ENCODE measurements around the gene UBQLN1. TPM values are rescaled to one million over a fixed set of nuclear protein-coding genes. Genes with fewer than 3 reads are reported as not detected.
"Not testable (repeated sequence)": the region's sequence is repeated elsewhere in the genome, so short reads cannot be mapped to it uniquely, and the experiment has no call there.

The UBQLN1 gene
- total RNA-seq, 4 donors from 2014 or later = 111 to 159 (median 123) TPM

DNA sequence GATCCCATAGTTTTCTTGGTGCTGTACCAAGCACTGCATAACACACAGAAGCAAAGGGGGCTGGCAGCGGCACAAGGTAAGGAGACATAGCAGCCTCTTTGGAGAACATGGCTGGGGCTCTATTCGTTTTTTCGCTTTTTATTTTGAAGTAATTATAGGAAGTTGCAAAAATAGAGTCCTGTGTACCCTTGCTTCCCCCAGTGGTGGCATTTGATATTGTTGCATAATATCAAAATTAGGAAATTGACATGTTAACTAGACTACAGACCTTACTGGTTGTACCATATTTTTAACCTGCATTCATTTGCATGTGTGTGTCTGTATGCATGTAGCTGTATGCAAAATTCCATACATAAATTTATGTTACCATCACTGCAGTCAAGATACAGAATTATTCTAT is 6.6 kb upstream of the UBQLN1 start:
- H3K36me3 ChIP-seq = no peaks in the 10 kb centered on the region
- H3K4me1 ChIP-seq = no peaks in the 10 kb centered on the region
- no peak for TF ChIP-seq POLR2A (IDR thresholded peaks at IDR 0.05)
- TF ChIP-seq, protein P1, sequence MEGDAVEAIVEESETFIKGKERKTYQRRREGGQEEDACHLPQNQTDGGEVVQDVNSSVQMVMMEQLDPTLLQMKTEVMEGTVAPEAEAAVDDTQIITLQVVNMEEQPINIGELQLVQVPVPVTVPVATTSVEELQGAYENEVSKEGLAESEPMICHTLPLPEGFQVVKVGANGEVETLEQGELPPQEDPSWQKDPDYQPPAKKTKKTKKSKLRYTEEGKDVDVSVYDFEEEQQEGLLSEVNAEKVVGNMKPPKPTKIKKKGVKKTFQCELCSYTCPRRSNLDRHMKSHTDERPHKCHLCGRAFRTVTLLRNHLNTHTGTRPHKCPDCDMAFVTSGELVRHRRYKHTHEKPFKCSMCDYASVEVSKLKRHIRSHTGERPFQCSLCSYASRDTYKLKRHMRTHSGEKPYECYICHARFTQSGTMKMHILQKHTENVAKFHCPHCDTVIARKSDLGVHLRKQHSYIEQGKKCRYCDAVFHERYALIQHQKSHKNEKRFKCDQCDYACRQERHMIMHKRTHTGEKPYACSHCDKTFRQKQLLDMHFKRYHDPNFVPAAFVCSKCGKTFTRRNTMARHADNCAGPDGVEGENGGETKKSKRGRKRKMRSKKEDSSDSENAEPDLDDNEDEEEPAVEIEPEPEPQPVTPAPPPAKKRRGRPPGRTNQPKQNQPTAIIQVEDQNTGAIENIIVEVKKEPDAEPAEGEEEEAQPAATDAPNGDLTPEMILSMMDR (IDR thresholded peaks at IDR 0.05) = peak in 2 of 6 experiments; percentile 18 to 24
- H3K4me3 ChIP-seq (replicated peaks in 1 of 3) = no peak overlapping the region
- DNase-seq = no peak
- H3K9me3 ChIP-seq = no peaks in the 10 kb centered on the region
- H3K27ac ChIP-seq = no peak overlapping the region
- intact Hi-C loops (cut with DNase I) = no loop called here
- H3K27me3 ChIP-seq = no peaks in the 10 kb centered on the region
- WGBS, 2 donors = 69 to 82% methylated on average over 3 of the region's 3 CpGs

DNA sequence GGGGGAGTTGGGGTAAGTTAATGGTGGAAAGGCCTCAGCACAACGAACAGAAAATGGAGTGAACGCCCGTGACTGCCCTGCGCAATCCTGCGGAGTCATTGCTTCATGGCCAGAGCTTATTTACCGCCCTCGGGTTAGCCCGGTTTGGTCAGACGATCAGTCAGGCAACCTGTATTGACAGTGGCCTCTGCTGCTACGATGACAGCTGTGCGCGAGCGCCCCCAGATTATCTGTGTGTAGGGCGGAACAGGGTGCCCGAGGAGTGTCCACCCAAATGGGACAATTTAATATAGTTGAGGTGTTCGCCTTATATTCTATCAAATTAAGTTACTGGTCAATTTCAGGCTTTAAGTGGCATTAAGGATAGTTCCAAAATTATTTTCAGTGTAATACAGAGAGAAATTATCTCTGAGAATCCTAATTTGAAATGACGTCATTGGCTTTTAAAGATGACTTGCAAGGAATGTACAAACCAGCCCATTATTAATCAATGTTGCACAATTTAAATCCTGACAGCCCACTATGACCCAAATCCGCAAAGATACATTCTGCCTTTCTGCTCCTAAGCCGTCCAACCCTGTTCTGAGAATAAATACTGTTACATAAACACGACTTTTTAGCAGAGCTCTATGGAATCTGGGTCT is 879 bp upstream of the UBQLN1 start:
- H3K4me3 ChIP-seq (replicated peaks in 1 of 3) = peak overlapping the region; percentile 50 to 99 (median 93)
- H3K36me3 ChIP-seq = no peaks in the 10 kb centered on the region
- H3K27me3 ChIP-seq = no peaks in the 10 kb centered on the region
- no peaks in the 10 kb centered on the region for H3K9me3 ChIP-seq
- 13 to 14% methylated on average over 20 of the region's 20 CpGs for WGBS, 2 donors
- H3K4me1 ChIP-seq = peaks cover 5 to 16% of the 10 kb centered on the region in 2 donors
- no peak for TF ChIP-seq POLR2A (IDR thresholded peaks at IDR 0.05)
- TF ChIP-seq, protein P1 (IDR thresholded peaks at IDR 0.05) = peak in 1 of 6 experiments; percentile 24
- peak; percentile 77 to 79 for DNase-seq
- H3K27ac ChIP-seq = peak overlapping the region; percentile 96 to 99 (median 99)
- intact Hi-C loops (cut with DNase I) = loop anchor here (10.0 kb wide), 1 partner anchor 84 kb away; the partner anchor contains the start of gene IDNK

DNA sequence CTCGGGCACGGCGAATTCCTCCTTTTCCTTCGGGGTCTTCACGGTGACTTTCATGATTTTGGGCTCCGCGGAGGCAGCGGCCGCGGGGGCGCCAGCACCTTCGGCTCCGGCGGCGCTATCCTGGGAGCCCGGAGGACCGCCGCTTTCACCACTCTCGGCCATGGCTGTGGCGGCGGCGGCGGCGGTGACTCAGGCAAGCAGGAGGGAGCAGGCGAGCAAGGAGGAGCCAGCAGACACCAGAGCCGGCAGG is 315 bp downstream of the UBQLN1 start:
- Histone ChIP-seq H3K9me3 (no peaks in the 10 kb centered on the region), H3K27me3 (no peaks in the 10 kb centered on the region), H3K27ac (peak overlapping the region; percentile 96 to 99 (median 99)), H3K4me3 (replicated peaks in 1 of 3) (peak overlapping the region; percentile 50 to 99 (median 93)), H3K36me3 (no peaks in the 10 kb centered on the region), H3K4me1 (peaks cover 5 to 16% of the 10 kb centered on the region in 2 donors)
- DNase-seq = no peak
- 0% methylated on average over 17 of the region's 26 CpGs; no CpG with 5 or more reads in 1 of the 2 donors for WGBS, 2 donors
- TF ChIP-seq POLR2A (IDR thresholded peaks at IDR 0.05) = no peak
- TF ChIP-seq, protein P1 (IDR thresholded peaks at IDR 0.05) = no peak
- intact Hi-C loops (cut with DNase I) = loop anchor here (10.0 kb wide), 1 partner anchor 83 kb away; the partner anchor contains the start of gene IDNK

DNA sequence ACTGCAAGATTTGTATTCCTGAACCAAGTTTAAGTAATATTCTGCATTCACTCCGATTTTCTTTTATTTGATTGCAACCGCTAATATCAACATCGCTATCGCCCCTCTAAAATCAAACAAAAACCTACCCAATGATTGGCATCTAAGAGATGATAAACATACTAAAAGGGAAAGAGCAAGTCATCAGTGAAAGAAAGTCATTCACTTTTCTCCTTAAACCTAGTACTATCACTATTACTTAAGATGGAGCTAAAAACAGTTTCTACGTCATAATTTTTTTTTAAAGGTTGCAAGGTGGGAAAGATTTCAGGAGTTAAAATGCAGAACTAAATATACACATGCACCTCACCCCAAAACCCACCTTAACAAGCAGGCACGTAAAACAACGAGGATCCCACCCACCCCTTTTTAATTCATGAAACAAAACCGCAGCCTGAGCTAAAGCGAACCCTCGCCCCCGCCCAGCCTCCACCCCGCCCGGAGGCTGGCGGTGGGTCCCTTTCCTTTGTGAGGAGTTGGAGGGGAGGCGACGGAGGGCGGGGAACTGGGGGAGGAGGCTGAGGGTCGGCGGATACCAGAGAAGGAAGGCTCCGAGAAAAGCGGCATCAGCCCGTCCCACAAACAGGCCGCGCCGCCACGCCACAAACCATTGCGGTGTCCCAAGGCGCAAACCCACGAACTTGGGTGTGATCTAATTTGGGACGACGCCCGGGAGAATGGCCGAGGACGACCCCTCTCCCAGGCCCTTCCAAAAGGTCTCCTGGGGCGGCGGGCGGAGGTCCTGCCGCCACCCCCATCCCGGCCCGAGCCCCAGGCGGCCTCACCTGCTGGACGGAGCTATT is 861 bp downstream of the UBQLN1 start:
- peaks cover 7 to 20% of the 10 kb centered on the region in 2 donors for H3K4me1 ChIP-seq
- WGBS, 2 donors = 1% methylated on average over 28 to 32 of the region's 42 CpGs
- intact Hi-C loops (cut with DNase I) = loop anchor here (10.0 kb wide), 1 partner anchor 82 kb away; the partner anchor contains the start of gene IDNK
- TF ChIP-seq, protein P1 (IDR thresholded peaks at IDR 0.05) = no peak
- no peak for TF ChIP-seq POLR2A (IDR thresholded peaks at IDR 0.05)
- H3K27ac ChIP-seq = peak overlapping the region; percentile 96 to 99 (median 99)
- no peaks in the 10 kb centered on the region for H3K9me3 ChIP-seq
- H3K36me3 ChIP-seq = no peaks in the 10 kb centered on the region
- peak overlapping the region; percentile 50 to 99 (median 93) for H3K4me3 ChIP-seq (replicated peaks in 1 of 3)
- H3K27me3 ChIP-seq = no peaks in the 10 kb centered on the region
- DNase-seq = peak; percentile 16 to 37

DNA sequence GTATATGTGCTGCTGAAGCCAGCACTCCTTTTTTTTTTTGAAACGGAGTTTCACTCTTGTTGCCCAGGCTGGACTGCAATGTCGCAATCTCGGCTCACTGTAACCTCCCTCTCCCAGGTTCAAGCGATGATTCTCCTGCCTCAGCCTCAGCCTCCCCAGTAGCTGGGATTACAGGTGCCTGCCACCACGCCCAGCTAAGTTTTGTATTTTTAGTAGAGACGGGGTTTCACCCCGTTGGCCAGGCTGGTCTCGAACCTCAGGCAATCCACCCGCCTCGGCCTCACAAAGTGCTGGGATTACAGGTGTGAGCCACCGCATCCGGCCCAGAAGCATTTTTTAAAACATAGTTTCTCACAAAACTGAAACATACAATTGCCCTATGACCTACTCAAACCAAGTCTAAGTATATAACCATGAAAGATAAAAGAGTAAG is 2.5 kb downstream of the UBQLN1 start:
- not testable (repeated sequence) for H3K4me3 ChIP-seq (replicated peaks in 1 of 3); H3K27me3 ChIP-seq; H3K27ac ChIP-seq; H3K36me3 ChIP-seq; DNase-seq; H3K9me3 ChIP-seq
- 92 to 99% methylated on average over 12 of the region's 12 CpGs for WGBS, 2 donors
- H3K4me1 ChIP-seq = peaks cover 21 to 22% of the 10 kb centered on the region in 2 donors
- intact Hi-C loops (cut with DNase I) = loop anchor here (10.0 kb wide), 1 partner anchor 80 kb away; the partner anchor contains the start of gene IDNK
